ENCODE data around the gene NLRC4.
"Not testable (repeated sequence)": the region's sequence is repeated elsewhere in the genome, so short reads cannot be mapped to it uniquely, and the experiment has no call there.

Gene NLRC4, protein sequence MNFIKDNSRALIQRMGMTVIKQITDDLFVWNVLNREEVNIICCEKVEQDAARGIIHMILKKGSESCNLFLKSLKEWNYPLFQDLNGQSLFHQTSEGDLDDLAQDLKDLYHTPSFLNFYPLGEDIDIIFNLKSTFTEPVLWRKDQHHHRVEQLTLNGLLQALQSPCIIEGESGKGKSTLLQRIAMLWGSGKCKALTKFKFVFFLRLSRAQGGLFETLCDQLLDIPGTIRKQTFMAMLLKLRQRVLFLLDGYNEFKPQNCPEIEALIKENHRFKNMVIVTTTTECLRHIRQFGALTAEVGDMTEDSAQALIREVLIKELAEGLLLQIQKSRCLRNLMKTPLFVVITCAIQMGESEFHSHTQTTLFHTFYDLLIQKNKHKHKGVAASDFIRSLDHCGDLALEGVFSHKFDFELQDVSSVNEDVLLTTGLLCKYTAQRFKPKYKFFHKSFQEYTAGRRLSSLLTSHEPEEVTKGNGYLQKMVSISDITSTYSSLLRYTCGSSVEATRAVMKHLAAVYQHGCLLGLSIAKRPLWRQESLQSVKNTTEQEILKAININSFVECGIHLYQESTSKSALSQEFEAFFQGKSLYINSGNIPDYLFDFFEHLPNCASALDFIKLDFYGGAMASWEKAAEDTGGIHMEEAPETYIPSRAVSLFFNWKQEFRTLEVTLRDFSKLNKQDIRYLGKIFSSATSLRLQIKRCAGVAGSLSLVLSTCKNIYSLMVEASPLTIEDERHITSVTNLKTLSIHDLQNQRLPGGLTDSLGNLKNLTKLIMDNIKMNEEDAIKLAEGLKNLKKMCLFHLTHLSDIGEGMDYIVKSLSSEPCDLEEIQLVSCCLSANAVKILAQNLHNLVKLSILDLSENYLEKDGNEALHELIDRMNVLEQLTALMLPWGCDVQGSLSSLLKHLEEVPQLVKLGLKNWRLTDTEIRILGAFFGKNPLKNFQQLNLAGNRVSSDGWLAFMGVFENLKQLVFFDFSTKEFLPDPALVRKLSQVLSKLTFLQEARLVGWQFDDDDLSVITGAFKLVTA
- 0 reads per million in 9 experiments for total RNA-seq

DNA sequence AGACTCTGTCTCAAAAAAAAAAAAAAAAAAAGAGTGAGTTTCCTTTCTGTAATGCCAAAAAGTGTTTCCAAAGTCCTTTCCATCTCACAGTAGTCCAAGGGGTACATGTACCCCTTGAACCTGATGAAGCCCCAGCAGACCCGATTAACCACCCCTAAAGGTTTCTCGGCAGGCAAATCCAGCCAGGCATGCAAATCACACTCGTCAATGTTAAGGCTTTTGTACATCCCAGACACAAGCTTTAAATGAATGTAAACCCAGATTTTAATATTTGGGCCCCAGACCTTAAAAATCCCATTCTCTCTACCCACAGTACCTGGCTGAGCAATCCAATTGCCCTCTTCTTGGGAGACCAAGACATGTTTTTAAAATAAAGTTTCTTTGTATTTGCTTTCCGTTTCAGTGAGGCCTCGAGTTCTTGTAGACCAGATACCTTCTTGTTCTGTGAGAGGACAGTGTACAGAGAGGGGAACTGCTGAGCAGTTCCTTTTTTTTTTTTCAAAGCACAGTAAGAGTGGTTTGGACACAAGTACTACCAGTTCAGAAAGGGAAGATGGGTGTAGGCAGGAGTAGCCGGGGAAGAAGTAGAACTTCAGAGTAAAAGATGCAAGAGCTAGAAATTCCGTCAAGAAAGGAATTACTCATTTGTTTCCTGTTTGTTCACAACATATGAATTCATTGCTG lies at the start of gene NLRC4:
NLRC4 (minus strand) TSS at position 465 of the 684 bp plus-strand sequence. CDS start 8,111 bp downstream, outside the sequence.
- Mint-ChIP-seq H3K36me3 (ENCODE audit: insufficient read depth) (peaks cover 3% of the 10 kb centered on the region), H3K4me3 (peak within 1 kb of the TSS in 1 of 2 donors; percentile 3)
- peak; percentile 36 for ATAC-seq (replicated peaks)

DNA sequence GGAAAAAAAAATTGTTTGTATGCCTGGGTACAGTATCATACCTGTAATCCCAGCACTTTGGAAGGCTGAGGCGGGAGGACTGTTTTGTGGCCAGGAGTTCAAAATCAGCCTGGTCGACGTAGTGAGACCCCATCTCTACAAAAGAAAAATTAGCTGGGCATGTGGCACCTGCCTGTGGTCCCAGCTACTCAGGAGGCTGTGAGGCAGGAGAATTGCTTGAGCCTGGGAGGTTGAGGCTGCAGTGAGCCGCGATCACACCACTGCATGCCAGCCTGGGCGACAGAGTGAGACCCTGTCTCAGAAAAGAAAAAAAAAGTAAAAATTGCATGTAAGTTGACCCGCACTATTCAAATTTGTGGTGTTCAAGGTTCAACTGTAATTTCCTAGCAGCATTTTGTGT lies 45.9 kb upstream of the NLRC4 start:
- DNase-seq: no peak
- Mint-ChIP-seq H3K36me3 (ENCODE audit: insufficient read depth) (peaks cover 13% of the 10 kb centered on the region), H3K4me1 (ENCODE audit: low read depth in 2 of 2) (no peaks in the 10 kb centered on the region), H3K9me3 (no peaks in the 10 kb centered on the region), H3K27me3 (no peaks in the 10 kb centered on the region), H3K4me3 (no peak overlapping the region), H3K27ac (no peak overlapping the region)
- ATAC-seq (replicated peaks): no peak

More for the DNA sequence above, at the start of gene NLRC4:
- H3K27ac Mint-ChIP-seq: no peak within 1 kb of the TSS
- no peak for DNase-seq
- peaks cover 0 to 13% of the 10 kb centered on the region in 2 donors for H3K27me3 Mint-ChIP-seq
- H3K9me3 Mint-ChIP-seq: no peaks in the 10 kb centered on the region
- H3K4me1 Mint-ChIP-seq (ENCODE audit: low read depth in 2 of 2): no peaks in the 10 kb centered on the region

DNA sequence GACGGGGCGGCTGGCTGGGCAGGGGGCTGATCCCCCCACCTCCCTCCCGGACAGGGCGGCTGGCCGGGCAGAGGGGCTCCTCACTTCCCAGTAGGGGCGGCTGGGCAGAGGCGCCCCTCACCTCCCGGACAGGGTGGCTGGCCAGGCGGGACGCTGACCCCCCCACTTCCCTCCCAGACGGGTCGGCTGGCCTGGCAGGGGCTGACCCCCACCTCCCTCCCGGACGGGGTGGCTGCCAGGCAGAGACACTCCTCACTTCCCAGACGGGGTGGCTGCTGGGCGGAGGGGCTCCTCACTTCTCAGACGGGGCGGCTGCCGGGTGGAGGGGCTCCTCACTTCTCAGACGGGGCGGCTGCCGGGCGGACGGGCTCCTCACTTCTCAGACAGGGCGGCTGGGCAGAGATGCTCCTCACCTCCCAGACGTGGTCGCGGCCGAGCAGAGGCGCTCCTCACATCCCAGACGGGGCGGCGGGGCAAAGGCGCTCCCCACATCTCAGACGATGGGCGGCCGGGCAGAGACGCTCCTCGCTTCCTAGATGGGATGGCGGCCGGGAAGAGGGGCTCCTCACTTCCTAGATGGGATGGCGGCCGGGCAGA lies 29.4 kb upstream of the NLRC4 start:
- H3K36me3 Mint-ChIP-seq (ENCODE audit: insufficient read depth): peaks cover 29% of the 10 kb centered on the region
- not testable (repeated sequence) for H3K9me3 Mint-ChIP-seq; H3K27me3 Mint-ChIP-seq; ATAC-seq (replicated peaks); H3K27ac Mint-ChIP-seq; H3K4me3 Mint-ChIP-seq; DNase-seq
- H3K4me1 Mint-ChIP-seq (ENCODE audit: low read depth in 2 of 2): peaks cover 3 to 12% of the 10 kb centered on the region in 2 donors

DNA sequence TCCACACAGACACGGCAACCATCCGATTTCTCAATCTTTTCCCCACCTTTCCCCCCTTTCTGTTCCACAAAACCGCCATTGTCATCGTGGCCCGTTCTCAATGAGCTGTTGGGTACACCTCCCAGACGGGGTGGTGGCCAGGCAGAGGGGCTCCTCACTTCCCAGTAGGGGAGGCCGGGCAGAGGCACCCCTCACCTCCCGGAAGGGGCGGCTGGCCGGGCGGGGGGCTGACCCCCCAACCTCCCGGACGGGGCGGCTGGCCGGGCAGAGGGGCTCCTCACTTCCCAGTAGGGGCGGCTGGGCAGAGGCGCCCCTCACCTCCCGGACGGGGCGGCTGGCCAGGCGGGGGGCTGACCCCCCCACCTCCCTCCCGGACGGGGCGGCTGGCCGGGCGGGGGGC lies 28.8 kb upstream of the NLRC4 start:
- H3K27ac Mint-ChIP-seq, H3K4me3 Mint-ChIP-seq: not testable (repeated sequence)
- peaks cover 4 to 15% of the 10 kb centered on the region in 2 donors for H3K4me1 Mint-ChIP-seq (ENCODE audit: low read depth in 2 of 2)

DNA sequence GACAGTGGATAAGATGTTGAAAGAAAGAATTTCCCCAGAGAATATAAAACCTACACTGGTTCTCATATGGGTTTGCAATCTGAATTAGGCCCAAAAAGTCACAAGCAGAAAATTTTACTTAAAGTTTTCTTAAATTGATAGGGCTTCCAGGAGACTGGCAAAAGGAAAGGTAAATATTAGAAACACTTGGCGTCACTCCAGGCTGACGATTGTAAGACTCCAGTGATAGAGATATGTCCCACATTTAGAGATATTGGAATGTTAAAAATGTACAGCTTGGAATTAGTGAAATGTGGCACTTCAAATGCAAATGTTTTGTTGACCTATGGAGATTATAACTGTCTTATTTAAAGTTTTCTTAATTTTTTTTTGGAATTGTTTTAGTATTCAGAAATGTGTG lies 27.1 kb upstream of the NLRC4 start:
- Mint-ChIP-seq H3K27me3 (no peaks in the 10 kb centered on the region), H3K4me3 (no peak overlapping the region), H3K9me3 (no peaks in the 10 kb centered on the region), H3K27ac (no peak overlapping the region), H3K4me1 (ENCODE audit: low read depth in 2 of 2) (peaks cover 12 to 25% of the 10 kb centered on the region in 2 donors), H3K36me3 (ENCODE audit: insufficient read depth) (peaks cover 28% of the 10 kb centered on the region)
- no peak for ATAC-seq (replicated peaks)
- DNase-seq: no peak

More for the DNA sequence above, 28.8 kb upstream of the NLRC4 start:
- peaks cover 28% of the 10 kb centered on the region for H3K36me3 Mint-ChIP-seq (ENCODE audit: insufficient read depth)
- not testable (repeated sequence) for H3K27me3 Mint-ChIP-seq; H3K9me3 Mint-ChIP-seq; DNase-seq; ATAC-seq (replicated peaks)

DNA sequence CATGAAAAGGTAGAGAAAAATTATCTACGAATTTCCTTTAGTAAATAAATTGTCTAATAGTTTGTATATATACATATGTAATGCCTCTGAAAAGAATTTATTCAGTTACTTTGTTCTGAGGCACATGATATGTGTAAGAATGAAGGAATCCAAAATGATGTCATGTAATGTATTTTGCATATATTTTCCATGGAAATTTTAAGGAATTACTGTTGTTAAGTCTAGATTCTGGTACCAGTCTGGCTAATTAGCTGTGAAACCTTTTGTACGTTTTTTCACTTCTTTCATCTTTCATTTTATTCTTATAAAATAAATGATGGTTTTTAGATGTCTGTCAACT lies 25.3 kb upstream of the NLRC4 start:
- no peaks in the 10 kb centered on the region for H3K9me3 Mint-ChIP-seq
- ATAC-seq (replicated peaks): no peak
- DNase-seq: no peak
- H3K27me3 Mint-ChIP-seq: no peaks in the 10 kb centered on the region
- no peak overlapping the region for H3K4me3 Mint-ChIP-seq
- peaks cover 18 to 31% of the 10 kb centered on the region in 2 donors for H3K4me1 Mint-ChIP-seq (ENCODE audit: low read depth in 2 of 2)
- peaks cover 24% of the 10 kb centered on the region for H3K36me3 Mint-ChIP-seq (ENCODE audit: insufficient read depth)
- peak overlapping the region in 1 of 2 donors; percentile 69 for H3K27ac Mint-ChIP-seq

DNA sequence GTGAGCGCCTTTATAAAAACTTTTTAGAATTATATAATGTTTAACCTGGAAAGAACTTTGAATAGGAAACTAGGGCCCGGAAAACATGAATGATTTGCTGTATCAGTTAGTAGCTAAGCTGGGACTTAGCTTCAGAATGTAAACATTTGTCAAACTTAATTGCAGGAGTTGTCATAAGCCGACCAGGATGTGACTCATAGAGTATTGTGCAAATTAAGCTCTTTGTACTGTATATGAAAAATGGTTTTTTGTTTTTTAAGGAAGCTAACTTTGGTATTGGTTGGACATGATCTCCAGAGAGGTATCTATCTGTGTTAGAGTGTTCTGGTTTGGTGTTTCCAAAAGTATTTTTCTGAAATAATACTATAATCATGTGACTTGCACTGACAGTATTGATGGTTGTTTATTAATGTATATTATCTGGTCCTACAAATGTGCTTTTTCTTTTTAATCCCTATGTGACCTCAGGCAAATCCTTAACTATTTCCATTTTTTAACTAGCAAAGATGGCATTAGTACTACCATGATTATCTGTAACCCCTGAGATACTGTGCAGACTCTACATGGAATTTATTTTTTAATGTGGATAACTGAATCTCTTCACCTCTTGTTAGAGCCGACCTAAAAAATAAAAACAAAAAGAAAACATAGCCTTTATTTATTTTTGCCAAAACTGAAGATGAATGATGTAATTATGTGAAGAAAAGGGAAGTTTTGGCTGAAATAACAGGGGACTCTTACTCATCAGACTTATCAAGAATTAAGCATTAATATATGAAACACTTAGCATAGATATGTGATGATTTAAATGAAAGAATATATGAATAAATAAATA lies 24.7 kb upstream of the NLRC4 start:
- H3K9me3 Mint-ChIP-seq: no peaks in the 10 kb centered on the region
- peaks cover 20% of the 10 kb centered on the region for H3K36me3 Mint-ChIP-seq (ENCODE audit: insufficient read depth)
- H3K27me3 Mint-ChIP-seq: no peaks in the 10 kb centered on the region
- H3K27ac Mint-ChIP-seq: peak overlapping the region; percentile 57 to 69
- ATAC-seq (replicated peaks) (no peak), DNase-seq (no peak)
- peaks cover 23 to 37% of the 10 kb centered on the region in 2 donors for H3K4me1 Mint-ChIP-seq (ENCODE audit: low read depth in 2 of 2)
- peak overlapping the region in 1 of 2 donors; percentile 20 for H3K4me3 Mint-ChIP-seq

DNA sequence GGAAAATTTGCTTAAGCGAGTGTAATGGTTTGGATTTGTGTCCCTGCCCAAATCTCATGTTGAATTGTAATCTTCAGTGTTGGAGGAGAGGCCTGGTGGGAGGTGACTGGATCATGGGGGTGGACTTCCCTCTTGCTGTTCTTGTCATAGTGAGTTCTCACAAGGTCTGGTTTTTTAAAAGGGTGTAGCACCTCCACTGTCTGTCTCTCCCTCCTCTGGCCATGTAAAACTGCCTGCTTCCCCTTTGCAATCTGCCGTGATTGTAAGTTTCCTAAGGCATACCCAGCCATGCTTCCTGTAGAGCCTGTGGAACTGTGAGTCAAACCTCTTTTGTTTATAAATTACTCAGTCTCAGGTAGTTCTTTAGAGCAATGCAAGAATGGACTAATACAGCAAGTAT lies 19.6 kb upstream of the NLRC4 start:
- no peaks in the 10 kb centered on the region for H3K9me3 Mint-ChIP-seq
- DNase-seq (no peak), ATAC-seq (replicated peaks) (no peak)
- peaks cover 38% of the 10 kb centered on the region for H3K36me3 Mint-ChIP-seq (ENCODE audit: insufficient read depth)
- peak overlapping the region; percentile 0 to 57 for H3K27ac Mint-ChIP-seq
- H3K4me1 Mint-ChIP-seq (ENCODE audit: low read depth in 2 of 2): peaks cover 36 to 54% of the 10 kb centered on the region in 2 donors
- peak overlapping the region; percentile 0 to 13 for H3K4me3 Mint-ChIP-seq
- no peaks in the 10 kb centered on the region for H3K27me3 Mint-ChIP-seq

DNA sequence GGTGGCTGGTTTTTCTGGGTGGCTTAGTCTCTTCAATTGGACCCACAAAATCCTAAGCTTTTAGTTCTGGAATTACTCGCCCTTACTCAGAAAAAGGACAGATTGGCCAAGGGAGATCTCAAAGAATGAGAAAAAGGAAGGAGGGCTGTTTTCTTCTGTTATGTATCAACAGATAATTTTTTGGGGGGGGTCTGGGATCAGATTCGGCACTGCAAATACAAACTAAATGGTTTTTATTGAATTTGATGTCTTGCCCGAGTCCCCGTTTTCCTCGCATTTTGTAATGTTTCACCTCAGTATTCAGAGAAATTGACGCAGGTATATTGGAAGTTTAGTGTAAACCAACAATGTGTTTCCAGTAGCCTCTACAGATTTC lies 13.8 kb upstream of the NLRC4 start:
- Mint-ChIP-seq H3K36me3 (ENCODE audit: insufficient read depth) (peaks cover 53% of the 10 kb centered on the region), H3K4me3 (peak overlapping the region; percentile 87), H3K4me1 (ENCODE audit: low read depth in 2 of 2) (peaks cover 18 to 35% of the 10 kb centered on the region in 2 donors), H3K9me3 (no peaks in the 10 kb centered on the region), H3K27me3 (peaks cover 0 to 8% of the 10 kb centered on the region in 2 donors), H3K27ac (peak overlapping the region; percentile 98)
- ATAC-seq (replicated peaks) (no peak), DNase-seq (no peak)

DNA sequence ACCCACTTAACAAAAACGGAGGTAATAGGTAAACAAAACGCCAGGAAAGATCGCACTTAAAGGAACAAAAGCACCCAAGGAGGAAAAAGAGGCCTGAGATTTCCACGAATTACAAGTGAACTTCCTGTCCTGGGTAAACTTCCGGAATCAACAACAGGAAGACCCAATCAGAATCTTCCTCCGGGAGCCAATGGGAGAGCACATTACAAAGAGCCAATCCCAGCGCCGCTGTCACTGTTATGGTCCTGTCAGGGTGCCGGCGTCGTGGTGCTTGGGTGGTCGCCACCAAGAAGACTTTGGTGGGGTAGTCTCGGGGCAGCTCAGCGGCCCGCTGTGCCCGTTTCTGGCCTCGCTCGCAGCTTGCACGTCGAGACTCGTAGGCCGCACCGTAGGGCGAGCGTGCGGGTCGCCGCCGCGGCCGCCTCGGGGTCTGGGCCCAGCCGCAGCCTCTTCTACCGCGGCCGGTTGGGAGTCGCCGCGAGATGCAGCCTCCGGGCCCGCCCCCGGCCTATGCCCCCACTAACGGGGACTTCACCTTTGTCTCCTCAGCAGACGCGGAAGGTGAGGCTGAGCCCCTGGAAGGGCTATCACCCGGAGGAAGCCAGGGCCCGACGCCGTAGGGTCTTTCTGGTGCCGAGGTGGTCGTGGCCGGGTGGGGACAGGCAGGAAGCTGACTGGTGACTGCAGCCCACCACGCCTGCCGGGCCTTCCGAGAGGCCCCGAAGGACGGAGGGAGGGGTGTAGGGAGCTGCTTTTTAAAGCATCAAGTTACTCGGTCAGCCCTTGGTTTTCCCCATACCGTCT lies 13.2 kb upstream of the NLRC4 start, which contains the start of gene YIPF4:
YIPF4 (plus strand) TSS at position 231 of the 804 bp plus-strand sequence; CDS start at position 483, 252 bp downstream.
- Mint-ChIP-seq H3K4me3 (peak within 1 kb of the TSS; percentile 87), H3K9me3 (no peaks in the 10 kb centered on the region), H3K27ac (peak within 1 kb of the TSS; percentile 98), H3K36me3 (ENCODE audit: insufficient read depth) (peaks cover 47% of the 10 kb centered on the region), H3K4me1 (ENCODE audit: low read depth in 2 of 2) (peaks cover 15 to 30% of the 10 kb centered on the region in 2 donors), H3K27me3 (peaks cover 0 to 8% of the 10 kb centered on the region in 2 donors)
- peak; percentile 95 for ATAC-seq (replicated peaks)
- DNase-seq: peak; percentile 90 to 98 (median 92)

DNA sequence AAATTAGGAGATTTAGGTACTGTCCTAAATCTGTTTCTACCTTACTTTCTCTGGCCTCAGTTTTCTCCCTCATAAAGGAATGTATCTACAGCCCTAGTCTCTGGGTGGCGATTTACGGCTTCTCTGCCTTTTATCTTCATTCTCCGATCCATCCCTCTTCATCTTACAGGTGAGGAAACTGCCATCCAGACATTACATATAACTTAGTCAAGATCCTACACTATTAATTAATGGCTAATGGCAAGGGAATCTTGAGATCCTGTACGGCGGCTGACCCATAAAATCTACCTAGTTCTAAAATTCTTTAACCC lies 12.6 kb upstream of the NLRC4 start:
- ATAC-seq (replicated peaks) (no peak), DNase-seq (no peak)
- H3K36me3 Mint-ChIP-seq (ENCODE audit: insufficient read depth): peaks cover 41% of the 10 kb centered on the region
- H3K4me1 Mint-ChIP-seq (ENCODE audit: low read depth in 2 of 2): peaks cover 15 to 30% of the 10 kb centered on the region in 2 donors
- peaks cover 0 to 8% of the 10 kb centered on the region in 2 donors for H3K27me3 Mint-ChIP-seq
- H3K9me3 Mint-ChIP-seq: no peaks in the 10 kb centered on the region
- H3K27ac Mint-ChIP-seq: peak overlapping the region; percentile 98
- peak overlapping the region; percentile 87 for H3K4me3 Mint-ChIP-seq
